Mammary epithelial cell (primary cell): ENCODE data around the gene EEF2K.

Source experiments
- CTCF ChIP-seq, 2 donors: IDR thresholded peaks in 1 of 2; conservative IDR thresholded peaks in 1 of 2; 2 replicates each; pipeline ENCODE4 v1.5.1; 2011 to 2012; ENCODE audit warnings: inconsistent platforms in 2 of 2, low read length in 2 of 2, mild to moderate bottlenecking in 2 of 2, control low read depth in 1 of 2, low read depth in 1 of 2; ENCODE audit not compliant: insufficient read depth in 1 of 2; ENCODE audit errors: extremely low read depth in 1 of 2
- EZH2 ChIP-seq: IDR thresholded peaks from 2 replicates; pipeline ENCODE4 v1.6.1; 2012; ENCODE audit warnings: low read length, inconsistent platforms, borderline replicate concordance

GRCh38 chr16:22206013-22206841, at the start of gene EEF2K:
- TF ChIP-seq CTCF (conservative IDR thresholded peaks at IDR 0.05 in 1 of 2, IDR thresholded peaks at IDR 0.05 in 1 of 2; ENCODE audit: extremely low read depth in 1 of 2, insufficient read depth in 1 of 2, low read depth in 1 of 2, low read length in 2 of 2) (peak; percentile 49 to 71), EZH2 (no peak)
